Left lung (tissue), 10 donors: Measurements from ENCODE around the gene ZNF556. TPM values are rescaled to one million over a fixed set of nuclear protein-coding genes. Genes with fewer than 3 reads are reported as not detected.

Experiments
- ATAC-seq: fragments of 200-7000 bp; cut with Tn5 transposase; one replicate; pipeline ENCODE4 v1.9.1; 2020; ENCODE audit warnings: moderate library complexity
- DNase-seq, 4 donors: peaks; one replicate each; pipeline ENCODE4 v3.0.0-alpha.2; 2013 to 2020
- H3K27ac ChIP-seq, 2 donors: fragments of 200-600 bp; sonication (generic) in 1 of 2; one replicate each; pipeline versions ENCODE4 v1.5.0 to v1.8.0; 2020 to 2021
- H3K27me3 ChIP-seq, 2 donors: fragments of 200-600 bp; sonication (generic) in 1 of 2; one replicate each; pipeline versions ENCODE4 v1.5.0 to v1.8.0; 2020 to 2021
- H3K36me3 ChIP-seq, 2 donors: fragments of 200-600 bp; sonication (generic) in 1 of 2; one replicate each; pipeline versions ENCODE4 v1.5.0 to v1.8.0; 2020 to 2021
- H3K4me1 ChIP-seq, 2 donors: fragments of 200-600 bp; one replicate each; pipeline ENCODE4 v1.8.0; 2021
- H3K4me3 ChIP-seq, 2 donors: fragments of 200-600 bp; sonication (generic) in 1 of 2; one replicate each; pipeline versions ENCODE4 v1.5.0 to v1.8.0; 2020 to 2021; ENCODE audit warnings: mild to moderate bottlenecking in 1 of 2
- H3K9me3 ChIP-seq, 2 donors: fragments of 200-600 bp; sonication (generic) in 1 of 2; one replicate each; pipeline versions ENCODE4 v1.5.0 to v1.8.0; 2020 to 2021
- intact Hi-C, 2 donors: fragments of 100-400 bp; cut with DNase I; formaldehyde crosslinking; loops; one replicate each; pipeline versions ENCODE4 v1.11.2 to v1.14.2; 2022
- polyA plus RNA-seq, 6 donors: library from polyadenylated mRNA; unstranded; fragments of 120-200 nt; gene quantifications; one replicate each; pipeline ENCODE4 v1.2.1, GENCODE V29; 2013; ENCODE audit not compliant: insufficient read length in 6 of 6
- total RNA-seq, 2 donors: library from RNA; stranded (reverse); fragmentation: NEBNext Ultra II Directional; extraction: Animal tissue kit (Norgen Biotek cat#: 25700); gene quantifications; one replicate each; pipeline ENCODE4 v1.2.1, GENCODE V29; 2021
- TF ChIP-seq, protein P1 (sequence below), 2 donors: fragments of 200-600 bp; sonication (generic) in 1 of 2; IDR thresholded peaks; one replicate each; pipeline versions ENCODE4 v1.5.0 to v1.8.0; 2021; ENCODE audit warnings: antibody characterized with exemption in 2 of 2
- donor health status: DM: no; HTN: yes; CAD: no.
- donor health status: DM: no; HTN: no; CAD: no.

ZNF556 gene
- total and polyA plus RNA-seq, 8 donors = 0.06 to 0.21 (median 0.14) TPM; not detected in 2

DNA sequence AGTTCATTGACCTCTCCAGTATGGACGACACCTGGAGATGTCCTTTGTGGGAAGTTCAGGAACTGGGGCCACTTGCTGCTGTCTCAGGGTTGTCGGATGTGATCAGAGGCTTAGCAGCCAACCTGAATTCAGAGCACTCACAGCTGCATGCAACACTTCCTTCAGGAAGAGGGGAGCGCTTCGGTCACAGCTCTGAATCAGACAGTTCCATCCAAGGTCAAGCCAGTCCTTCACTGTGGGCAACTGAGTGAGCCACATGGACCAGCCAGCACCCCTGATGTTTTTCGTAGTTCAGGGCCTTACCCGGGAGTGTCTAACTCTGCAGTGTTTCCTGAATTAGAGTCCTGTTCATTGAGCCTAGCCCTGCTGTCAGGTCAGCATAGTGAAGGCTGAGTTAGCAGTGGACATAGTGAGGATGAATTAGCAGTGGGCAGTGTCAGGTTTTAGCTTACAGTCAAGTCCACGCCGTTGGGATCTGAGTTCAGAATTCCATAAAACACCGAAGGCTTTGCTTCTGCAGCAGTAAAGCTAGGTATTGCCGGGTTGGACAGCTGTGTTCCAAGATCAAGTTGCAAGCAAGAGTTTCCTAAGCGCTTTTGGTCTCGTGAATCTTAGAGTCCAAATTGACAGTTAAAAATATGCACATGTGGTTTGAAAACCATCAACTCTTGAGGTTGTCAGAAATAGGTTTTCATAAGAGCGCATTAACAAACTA lies 20.8 kb upstream of the ZNF556 start:
- Histone ChIP-seq H3K36me3 (peaks cover 0 to 25% of the 10 kb centered on the region in 2 donors), H3K4me1 (peaks cover 6 to 18% of the 10 kb centered on the region in 2 donors), H3K4me3 (no peak overlapping the region), H3K27me3 (no peaks in the 10 kb centered on the region), H3K9me3 (peaks cover 0 to 46% of the 10 kb centered on the region in 2 donors), H3K27ac (no peak overlapping the region)
- DNase-seq = no peak
- no peak for ATAC-seq
- TF ChIP-seq, protein P1, sequence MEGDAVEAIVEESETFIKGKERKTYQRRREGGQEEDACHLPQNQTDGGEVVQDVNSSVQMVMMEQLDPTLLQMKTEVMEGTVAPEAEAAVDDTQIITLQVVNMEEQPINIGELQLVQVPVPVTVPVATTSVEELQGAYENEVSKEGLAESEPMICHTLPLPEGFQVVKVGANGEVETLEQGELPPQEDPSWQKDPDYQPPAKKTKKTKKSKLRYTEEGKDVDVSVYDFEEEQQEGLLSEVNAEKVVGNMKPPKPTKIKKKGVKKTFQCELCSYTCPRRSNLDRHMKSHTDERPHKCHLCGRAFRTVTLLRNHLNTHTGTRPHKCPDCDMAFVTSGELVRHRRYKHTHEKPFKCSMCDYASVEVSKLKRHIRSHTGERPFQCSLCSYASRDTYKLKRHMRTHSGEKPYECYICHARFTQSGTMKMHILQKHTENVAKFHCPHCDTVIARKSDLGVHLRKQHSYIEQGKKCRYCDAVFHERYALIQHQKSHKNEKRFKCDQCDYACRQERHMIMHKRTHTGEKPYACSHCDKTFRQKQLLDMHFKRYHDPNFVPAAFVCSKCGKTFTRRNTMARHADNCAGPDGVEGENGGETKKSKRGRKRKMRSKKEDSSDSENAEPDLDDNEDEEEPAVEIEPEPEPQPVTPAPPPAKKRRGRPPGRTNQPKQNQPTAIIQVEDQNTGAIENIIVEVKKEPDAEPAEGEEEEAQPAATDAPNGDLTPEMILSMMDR (IDR thresholded peaks at IDR 0.05) = no peak
- intact Hi-C loops = no loop called here

DNA sequence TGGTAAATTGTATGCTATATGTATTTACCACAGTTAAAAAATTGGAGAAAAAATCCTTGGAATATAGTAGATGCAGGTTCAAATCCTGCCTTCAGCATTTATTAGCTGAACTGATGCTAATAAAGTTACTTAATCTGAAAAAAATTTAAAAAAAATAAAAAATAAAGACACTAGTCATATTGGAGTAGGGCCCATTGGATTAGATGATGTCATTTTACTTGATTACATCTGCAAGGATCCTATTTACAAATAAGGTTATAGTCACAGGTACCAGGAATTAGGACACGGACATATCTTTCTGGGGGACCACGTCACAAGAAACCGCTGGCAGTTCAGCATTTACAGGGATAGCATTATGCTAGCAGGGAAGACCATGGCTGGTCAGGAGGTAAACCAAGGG lies 19.6 kb upstream of the ZNF556 start:
- Histone ChIP-seq H3K36me3 (peaks cover 0 to 37% of the 10 kb centered on the region in 2 donors), H3K4me3 (no peak overlapping the region)

DNA sequence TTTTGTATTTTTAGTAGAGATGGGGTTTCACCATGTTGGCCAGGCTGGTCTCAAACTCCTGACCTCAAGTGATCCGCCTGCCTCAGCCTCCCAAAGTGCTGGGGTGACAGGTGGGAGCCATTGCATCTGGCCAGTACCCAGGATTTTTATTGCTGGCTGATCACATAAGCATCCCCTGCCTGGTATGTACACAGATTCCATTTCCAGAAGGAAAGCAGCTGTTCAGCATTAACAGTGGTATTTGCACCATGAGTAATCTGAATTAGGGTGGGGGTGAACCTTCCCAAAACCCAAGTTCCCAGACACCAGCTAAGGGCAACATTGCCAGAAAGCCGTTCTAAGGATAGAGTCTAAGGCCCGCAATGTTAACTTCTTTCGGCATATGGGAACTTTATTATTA lies 18.5 kb upstream of the ZNF556 start:
- Histone ChIP-seq H3K4me3 (no peak overlapping the region), H3K4me1 (peaks cover 0 to 4% of the 10 kb centered on the region in 2 donors), H3K9me3 (peaks cover 5 to 68% of the 10 kb centered on the region in 2 donors), H3K27me3 (no peaks in the 10 kb centered on the region), H3K36me3 (peaks cover 2 to 48% of the 10 kb centered on the region in 2 donors), H3K27ac (no peak overlapping the region)
- TF ChIP-seq, protein P1 (IDR thresholded peaks at IDR 0.05) = no peak
- intact Hi-C loops = no loop called here
- ATAC-seq (no peak), DNase-seq (no peak)

More for the DNA sequence above, 19.6 kb upstream of the ZNF556 start:
- no peaks in the 10 kb centered on the region for H3K27me3 ChIP-seq
- peaks cover 1 to 11% of the 10 kb centered on the region in 2 donors for H3K4me1 ChIP-seq
- H3K27ac ChIP-seq = no peak overlapping the region
- H3K9me3 ChIP-seq = peaks cover 0 to 57% of the 10 kb centered on the region in 2 donors
- DNase-seq = no peak
- TF ChIP-seq, protein P1 (IDR thresholded peaks at IDR 0.05) = no peak
- ATAC-seq = no peak
- intact Hi-C loops = no loop called here

DNA sequence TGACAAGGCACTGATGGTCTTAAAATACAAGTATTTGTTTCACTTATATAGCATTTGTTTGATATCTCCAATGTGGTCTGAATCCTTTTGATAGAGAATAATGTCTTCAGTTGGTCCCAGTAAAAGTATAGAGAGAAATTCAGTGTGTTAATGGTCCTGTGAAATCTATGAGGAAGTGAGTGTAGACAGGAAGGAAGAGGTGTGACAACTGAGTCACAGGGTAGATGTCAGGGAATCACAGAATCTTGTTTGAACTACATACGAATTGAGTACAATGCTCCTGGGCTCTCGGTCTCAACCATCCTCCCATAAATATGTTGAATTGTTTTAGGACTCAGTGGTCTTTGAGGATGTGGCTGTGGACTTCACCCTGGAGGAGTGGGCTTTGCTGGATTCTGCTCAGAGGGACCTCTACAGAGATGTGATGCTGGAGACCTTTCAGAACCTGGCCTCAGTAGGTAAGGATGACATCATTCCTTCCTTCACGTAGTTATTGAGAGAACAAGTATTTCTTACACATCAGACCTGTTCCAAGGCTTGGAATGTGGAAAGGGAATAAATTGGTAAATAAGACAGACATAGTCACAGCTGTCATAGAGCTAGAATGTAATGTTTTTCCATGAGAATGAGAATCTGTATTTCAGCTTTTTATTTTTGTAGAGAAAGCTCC lies 16.7 kb upstream of the ZNF556 start:
- Histone ChIP-seq H3K4me3 (no peak overlapping the region), H3K4me1 (peaks cover 0 to 4% of the 10 kb centered on the region in 2 donors), H3K27ac (no peak overlapping the region), H3K27me3 (no peaks in the 10 kb centered on the region), H3K9me3 (peaks cover 6 to 84% of the 10 kb centered on the region in 2 donors), H3K36me3 (peaks cover 2 to 57% of the 10 kb centered on the region in 2 donors)
- intact Hi-C loops = no loop called here
- ATAC-seq (no peak), DNase-seq (no peak)
- TF ChIP-seq, protein P1 (IDR thresholded peaks at IDR 0.05) = no peak

DNA sequence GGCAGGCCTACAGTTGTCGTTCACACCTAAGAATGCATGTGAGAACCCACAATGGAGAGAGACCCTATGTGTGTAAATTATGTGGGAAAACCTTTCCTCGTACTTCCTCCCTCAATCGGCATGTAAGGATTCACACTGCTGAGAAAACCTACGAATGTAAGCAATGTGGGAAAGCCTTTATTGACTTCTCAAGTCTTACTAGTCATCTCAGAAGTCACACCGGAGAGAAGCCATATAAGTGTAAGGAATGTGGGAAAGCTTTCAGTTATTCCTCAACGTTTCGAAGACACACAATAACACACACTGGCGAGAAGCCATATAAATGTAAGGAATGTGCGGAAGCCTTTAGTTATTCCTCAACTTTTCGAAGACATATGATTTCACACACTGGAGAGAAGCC lies 14.5 kb upstream of the ZNF556 start:
- Histone ChIP-seq H3K9me3 (peaks cover 6 to 93% of the 10 kb centered on the region in 2 donors), H3K27me3 (no peaks in the 10 kb centered on the region), H3K27ac (no peak overlapping the region), H3K4me1 (peaks cover 0 to 4% of the 10 kb centered on the region in 2 donors), H3K36me3 (peaks cover 2 to 59% of the 10 kb centered on the region in 2 donors), H3K4me3 (no peak overlapping the region)
- DNase-seq (no peak), ATAC-seq (no peak)
- TF ChIP-seq, protein P1 (IDR thresholded peaks at IDR 0.05) = no peak
- intact Hi-C loops = no loop called here
